K562 (cell line): ENCODE measurements around the gene HELZ. TPM values are rescaled to one million over a fixed set of nuclear protein-coding genes. Genes with fewer than 3 reads are reported as not detected.

Source experiments
- ELF2 ChIP-seq: fragments of 250-450 bp; sonication (Bioruptor Pico); IDR thresholded peaks from 2 replicates; pipeline ENCODE4 v1.5.0; 2021; ENCODE audit warnings: mild to moderate bottlenecking
- FOXP1 ChIP-seq: sonication (generic); formaldehyde crosslinking; IDR thresholded peaks from 2 replicates; pipeline ENCODE4 v1.8.0; 2022; ENCODE audit warnings: mild to moderate bottlenecking, missing genetic modification reagents
- NCOA6 ChIP-seq: fragments of 450-650 bp; IDR thresholded peaks from 2 replicates; pipeline ENCODE4 v1.6.1; 2017; ENCODE audit warnings: mild to moderate bottlenecking
- NR3C1 ChIP-seq: sonication (generic); formaldehyde crosslinking; IDR thresholded peaks from 2 replicates; pipeline ENCODE4 v1.8.1; 2022; ENCODE audit warnings: missing genetic modification reagents
- ZSCAN32 ChIP-seq: fragments of 450-650 bp; formaldehyde crosslinking; IDR thresholded peaks from 2 replicates; pipeline ENCODE4 v1.4.0; 2020; ENCODE audit warnings: mild to moderate bottlenecking, moderate library complexity
- polyA plus RNA-seq, 8 experiments: library from polyadenylated mRNA; depleted of rRNA in 4 of 8; stranded (reverse) in 5 of 8; unstranded in 3 of 8; fragments of >200 nt; fragmentation: Nextera tagmentation in 2 of 8; fragmentation: Illumina TruSeq in 1 of 8; extraction: Ambion mirVana in 2 of 8; extraction: Trizol in 1 of 8; gene quantifications; 2 replicates each; pipeline versions ENCODE4 v1.2.1 to v1.2.3, GENCODE V29; 2011 to 2014; ENCODE audit warnings: inconsistent platforms in 1 of 8, missing spikeins in 1 of 8
- total RNA-seq, 7 experiments: library from RNA; depleted of rRNA in 6 of 7; stranded (reverse); fragments of >200 nt in 6 of 7; fragmentation: Illumina TruSeq in 2 of 7; extraction: Trizol in 2 of 7; gene quantifications; 2 replicates each; pipeline versions ENCODE4 v1.2.1 to v1.2.3, GENCODE V29; 2011 to 2021; ENCODE audit warnings: low replicate concordance in 1 of 7
- TF ChIP-seq, protein P1 (sequence below): sonication (generic); formaldehyde crosslinking; IDR thresholded peaks from 2 replicates; pipeline ENCODE4 v1.8.0; 2023; ENCODE audit warnings: missing genetic modification reagents, mild to moderate bottlenecking, borderline replicate concordance
- TF ChIP-seq, protein P2 (sequence below): fragments of 250-450 bp; sonication (Bioruptor Pico); IDR thresholded peaks from 2 replicates; pipeline ENCODE4 v1.5.0; 2021
- TF ChIP-seq, protein P3 (sequence below): fragments of 450-650 bp; formaldehyde crosslinking; IDR thresholded peaks from 2 replicates; pipeline ENCODE4 v1.4.0; 2020; ENCODE audit warnings: mild to moderate bottlenecking, moderate library complexity

Gene HELZ
- total and polyA plus RNA-seq, 9 of the 15 experiments (the other 6 are each of a cell fraction or from before 2014, with no cell fraction given): 5.2 to 39.8 (median 17.3) TPM

DNA sequence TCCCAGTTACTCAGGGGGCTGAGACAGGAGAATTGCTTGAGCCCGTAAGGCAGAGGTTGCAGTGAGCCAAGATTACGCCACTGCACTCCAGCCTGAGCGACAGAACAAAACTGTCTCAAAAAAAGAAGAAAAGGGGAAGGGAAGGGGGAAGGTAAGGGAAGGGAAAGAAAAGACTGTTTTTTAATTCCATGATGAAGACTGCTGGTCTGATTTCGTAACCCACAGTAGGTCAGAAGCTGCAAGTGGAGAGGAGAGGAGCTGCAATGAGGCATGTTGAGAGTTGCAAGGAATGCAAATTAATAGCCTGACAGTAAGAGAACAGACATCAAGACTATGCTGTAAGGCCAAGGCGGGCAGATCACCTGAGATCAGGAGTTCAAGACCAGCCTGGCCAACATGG lies 33.3 kb downstream of the HELZ start (continued):
- TF ChIP-seq, protein P1, sequence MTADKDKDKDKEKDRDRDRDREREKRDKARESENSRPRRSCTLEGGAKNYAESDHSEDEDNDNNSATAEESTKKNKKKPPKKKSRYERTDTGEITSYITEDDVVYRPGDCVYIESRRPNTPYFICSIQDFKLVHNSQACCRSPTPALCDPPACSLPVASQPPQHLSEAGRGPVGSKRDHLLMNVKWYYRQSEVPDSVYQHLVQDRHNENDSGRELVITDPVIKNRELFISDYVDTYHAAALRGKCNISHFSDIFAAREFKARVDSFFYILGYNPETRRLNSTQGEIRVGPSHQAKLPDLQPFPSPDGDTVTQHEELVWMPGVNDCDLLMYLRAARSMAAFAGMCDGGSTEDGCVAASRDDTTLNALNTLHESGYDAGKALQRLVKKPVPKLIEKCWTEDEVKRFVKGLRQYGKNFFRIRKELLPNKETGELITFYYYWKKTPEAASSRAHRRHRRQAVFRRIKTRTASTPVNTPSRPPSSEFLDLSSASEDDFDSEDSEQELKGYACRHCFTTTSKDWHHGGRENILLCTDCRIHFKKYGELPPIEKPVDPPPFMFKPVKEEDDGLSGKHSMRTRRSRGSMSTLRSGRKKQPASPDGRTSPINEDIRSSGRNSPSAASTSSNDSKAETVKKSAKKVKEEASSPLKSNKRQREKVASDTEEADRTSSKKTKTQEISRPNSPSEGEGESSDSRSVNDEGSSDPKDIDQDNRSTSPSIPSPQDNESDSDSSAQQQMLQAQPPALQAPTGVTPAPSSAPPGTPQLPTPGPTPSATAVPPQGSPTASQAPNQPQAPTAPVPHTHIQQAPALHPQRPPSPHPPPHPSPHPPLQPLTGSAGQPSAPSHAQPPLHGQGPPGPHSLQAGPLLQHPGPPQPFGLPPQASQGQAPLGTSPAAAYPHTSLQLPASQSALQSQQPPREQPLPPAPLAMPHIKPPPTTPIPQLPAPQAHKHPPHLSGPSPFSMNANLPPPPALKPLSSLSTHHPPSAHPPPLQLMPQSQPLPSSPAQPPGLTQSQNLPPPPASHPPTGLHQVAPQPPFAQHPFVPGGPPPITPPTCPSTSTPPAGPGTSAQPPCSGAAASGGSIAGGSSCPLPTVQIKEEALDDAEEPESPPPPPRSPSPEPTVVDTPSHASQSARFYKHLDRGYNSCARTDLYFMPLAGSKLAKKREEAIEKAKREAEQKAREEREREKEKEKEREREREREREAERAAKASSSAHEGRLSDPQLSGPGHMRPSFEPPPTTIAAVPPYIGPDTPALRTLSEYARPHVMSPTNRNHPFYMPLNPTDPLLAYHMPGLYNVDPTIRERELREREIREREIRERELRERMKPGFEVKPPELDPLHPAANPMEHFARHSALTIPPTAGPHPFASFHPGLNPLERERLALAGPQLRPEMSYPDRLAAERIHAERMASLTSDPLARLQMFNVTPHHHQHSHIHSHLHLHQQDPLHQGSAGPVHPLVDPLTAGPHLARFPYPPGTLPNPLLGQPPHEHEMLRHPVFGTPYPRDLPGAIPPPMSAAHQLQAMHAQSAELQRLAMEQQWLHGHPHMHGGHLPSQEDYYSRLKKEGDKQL (CRISPR knock-in tag): no peak
- no peak for TF ChIP-seq NR3C1
- TF ChIP-seq ELF2 (CRISPR knock-in tag): no peak
- TF ChIP-seq ZSCAN32 (CRISPR knock-in tag): no peak
- no peak for TF ChIP-seq NCOA6
- TF ChIP-seq, protein P2, sequence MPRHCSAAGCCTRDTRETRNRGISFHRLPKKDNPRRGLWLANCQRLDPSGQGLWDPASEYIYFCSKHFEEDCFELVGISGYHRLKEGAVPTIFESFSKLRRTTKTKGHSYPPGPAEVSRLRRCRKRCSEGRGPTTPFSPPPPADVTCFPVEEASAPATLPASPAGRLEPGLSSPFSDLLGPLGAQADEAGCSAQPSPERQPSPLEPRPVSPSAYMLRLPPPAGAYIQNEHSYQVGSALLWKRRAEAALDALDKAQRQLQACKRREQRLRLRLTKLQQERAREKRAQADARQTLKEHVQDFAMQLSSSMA (CRISPR knock-in tag): no peak
- TF ChIP-seq FOXP1 (CRISPR knock-in tag): no peak
- TF ChIP-seq, protein P3, sequence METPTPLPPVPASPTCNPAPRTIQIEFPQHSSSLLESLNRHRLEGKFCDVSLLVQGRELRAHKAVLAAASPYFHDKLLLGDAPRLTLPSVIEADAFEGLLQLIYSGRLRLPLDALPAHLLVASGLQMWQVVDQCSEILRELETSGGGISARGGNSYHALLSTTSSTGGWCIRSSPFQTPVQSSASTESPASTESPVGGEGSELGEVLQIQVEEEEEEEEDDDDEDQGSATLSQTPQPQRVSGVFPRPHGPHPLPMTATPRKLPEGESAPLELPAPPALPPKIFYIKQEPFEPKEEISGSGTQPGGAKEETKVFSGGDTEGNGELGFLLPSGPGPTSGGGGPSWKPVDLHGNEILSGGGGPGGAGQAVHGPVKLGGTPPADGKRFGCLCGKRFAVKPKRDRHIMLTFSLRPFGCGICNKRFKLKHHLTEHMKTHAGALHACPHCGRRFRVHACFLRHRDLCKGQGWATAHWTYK (CRISPR knock-in tag): no peak
